Testis (tissue), 3 donors: Measurements from ENCODE around the gene MXD4. TPM values are rescaled to one million over a fixed set of nuclear protein-coding genes. Genes with fewer than 3 reads are reported as not detected.
"Not testable (repeated sequence)": the region's sequence is repeated elsewhere in the genome, so short reads cannot be mapped to it uniquely, and the experiment has no call there.

Experiments
- DNase-seq: peaks from one replicate; pipeline ENCODE4 v3.0.0-alpha.2; 2019
- H3K27ac ChIP-seq, 2 donors: fragments of 200-600 bp; sonication (generic); one replicate each; pipeline ENCODE4 v1.5.1; 2019
- H3K27me3 ChIP-seq: fragments of 200-600 bp; sonication (generic); one replicate; pipeline ENCODE4 v1.5.1; 2019
- H3K36me3 ChIP-seq: fragments of 200-600 bp; sonication (generic); one replicate; pipeline ENCODE4 v1.5.1; 2017; ENCODE audit warnings: low read depth; ENCODE audit errors: missing control alignments
- H3K4me1 ChIP-seq: fragments of 200-600 bp; sonication (generic); one replicate; pipeline ENCODE4 v1.5.1; 2019
- H3K4me3 ChIP-seq, 2 donors: fragments of 200-600 bp; sonication (generic); one replicate each; pipeline ENCODE4 v1.5.1; 2017 to 2019
- H3K9me3 ChIP-seq: fragments of 200-600 bp; sonication (generic); one replicate; pipeline ENCODE4 v1.5.1; 2017
- CTCF ChIP-seq, 3 experiments: fragments of 450-650 bp in 2 of 3; fragments of 200-600 bp in 1 of 3; sonication (generic) in 1 of 3; IDR thresholded peaks; one replicate each; pipeline ENCODE4 v1.5.1; 2016 to 2019; ENCODE audit warnings: antibody characterized with exemption in 3 of 3, mild to moderate bottlenecking in 2 of 3, moderate library complexity in 1 of 3
- POLR2A ChIP-seq: fragments of 450-650 bp; IDR thresholded peaks from one replicate; pipeline ENCODE4 v1.6.1; 2017; ENCODE audit warnings: antibody characterized with exemption, mild to moderate bottlenecking, moderate library complexity
- WGBS, 2 donors: methylation state at CpG; one replicate each; pipeline ENCODE4 v1.1.5; 2018; 5-methylcytosine and 5-hydroxymethylcytosine counted together
- intact Hi-C: fragments of 100-400 bp; cut with DNase I; formaldehyde crosslinking; loops from one replicate; pipeline ENCODE4 v1.15.1; 2023; ENCODE audit warnings: low total_unique reads
- polyA plus RNA-seq: library from polyadenylated mRNA; stranded (reverse); fragments of 350-450 nt; fragmentation: Illumina TruSeq; extraction: RNeasy Lipid Tissue Mini Kit (QIAGEN cat#74804); gene quantifications from one replicate; pipeline ENCODE4 v1.2.3, GENCODE V29; 2014; ENCODE audit warnings: low read depth, low replicate concordance; ENCODE audit not compliant: insufficient read depth
- small RNA-seq, 2 donors: library from RNA; depleted of rRNA; stranded (forward); fragments of <200 nt; gene quantifications; one replicate each; pipeline ENCODE3, GENCODE V24; 2016
- total RNA-seq, 2 donors: library from RNA; depleted of rRNA; stranded (reverse); fragments of >200 nt; gene quantifications; one replicate each; pipeline ENCODE4 v1.2.3, GENCODE V29; 2016

MXD4 gene
- total and polyA plus RNA-seq, 3 donors from 2014 or later = 51.6 to 76.4 (median 73.8) TPM

GRCh38 chr4:2212831-2213230 lies 49.1 kb downstream of the MXD4 start:
- Histone ChIP-seq H3K4me1 (no peaks in the 10 kb centered on the region), H3K27me3 (no peaks in the 10 kb centered on the region), H3K36me3 (no peaks in the 10 kb centered on the region), H3K4me3 (no peak overlapping the region), H3K27ac (no peak overlapping the region), H3K9me3 (no peaks in the 10 kb centered on the region)
- DNase-seq = no peak
- intact Hi-C loops = no loop called here
- WGBS, 2 donors = 89 to 100% methylated on average over 1 of the region's 1 CpG
- TF ChIP-seq POLR2A (no peak), CTCF (IDR thresholded peaks at IDR 0.05) (no peak)

GRCh38 chr4:2202789-2203188 lies 59.1 kb downstream of the MXD4 start:
- H3K27ac ChIP-seq, H3K4me1 ChIP-seq, DNase-seq, H3K4me3 ChIP-seq, H3K36me3 ChIP-seq, intact Hi-C loops, H3K27me3 ChIP-seq, H3K9me3 ChIP-seq: not testable (repeated sequence)
- 88 to 97% methylated on average over 1 of the region's 1 CpG for WGBS, 2 donors

Small RNA genes within 50 kb of the gene (small RNA-seq; reads per million reads assigned to genes)
- 0 reads per million in 2 donors for gene COX6B1P5

Other genes with a start within 250 kb of the MXD4 start
- gene NAT8L, start 202.8 kb downstream of the MXD4 start, total RNA-seq = 10 to 100 TPM; 56.6 to 82.9 TPM
- 36.6 TPM for gene NAT8L, start 202.8 kb downstream of the MXD4 start, polyA plus RNA-seq
- gene HAUS3, start 20.0 kb downstream of the MXD4 start, total RNA-seq = 10 to 100 TPM; 40.1 to 44.0 TPM
- 13.8 TPM for gene HAUS3, start 20.0 kb downstream of the MXD4 start, polyA plus RNA-seq
- gene POLN, start 20.0 kb downstream of the MXD4 start, total RNA-seq = 10 to 100 TPM; 22.9 to 23.7 TPM
- gene POLN, start 20.0 kb downstream of the MXD4 start, polyA plus RNA-seq = 12.2 TPM
- gene ZFYVE28, start 156.5 kb upstream of the MXD4 start, total RNA-seq = 10 to 100 TPM; 40.5 to 55.3 TPM
- gene ZFYVE28, start 156.5 kb upstream of the MXD4 start, polyA plus RNA-seq = 14.7 TPM
- gene CFAP99, start 156.8 kb upstream of the MXD4 start, total RNA-seq = 10 to 100 TPM; 30.5 to 41.2 TPM
- gene CFAP99, start 156.8 kb upstream of the MXD4 start, polyA plus RNA-seq = 40.1 TPM
- 10 to 100 TPM; 61.3 to 68.3 TPM for gene RNF4, start 207.0 kb upstream of the MXD4 start, total RNA-seq
- gene RNF4, start 207.0 kb upstream of the MXD4 start, polyA plus RNA-seq = 69.8 TPM